H1 (cell line): ENCODE measurements around the gene NXN. TPM values are rescaled to one million over a fixed set of nuclear protein-coding genes. Genes with fewer than 3 reads are reported as not detected.

Experiments used
- CTCF ChIA-PET: fragments of 300-600 bp; sonication (Branson Sonifier 250); formaldehyde crosslinking; loops from one replicate; lab custom pipeline; 2021; ENCODE audit not compliant: partially characterized antibody; lab: Charles Lee
- POLR2A ChIA-PET: fragments of 300-600 bp; sonication (Branson Sonifier 250); formaldehyde crosslinking; loops from one replicate; lab custom pipeline; 2021; ENCODE audit warnings: inconsistent platforms; ENCODE audit not compliant: partially characterized antibody; lab: Charles Lee
- DNase-seq, 2 experiments: peaks; one replicate each; pipeline versions ENCODE4 v3.0.0 to v3.0.0-alpha.2; 2010 to 2022; ENCODE audit warnings: low spot score in 2 of 2, low read depth in 1 of 2, mixed read lengths in 1 of 2
- FAIRE-seq: peaks from 2 replicates; lab custom pipeline; 2011; peaks lifted over from hg19 to GRCh38; lab: Jason Lieb, UNC
- H2AFZ ChIP-seq: 2 replicates; pipeline ENCODE4 v1.8.1; 2012; ENCODE audit warnings: low read length, inconsistent platforms
- H2AK5ac ChIP-seq: 2 replicates; pipeline ENCODE4 v1.6.1; 2013; ENCODE audit warnings: low read depth, low read length
- H2BK120ac ChIP-seq: replicated peaks from 2 replicates; pipeline ENCODE3; 2013; ENCODE audit warnings: low read depth, low read length, inconsistent platforms
- H2BK12ac ChIP-seq: 2 replicates; pipeline ENCODE4 v1.6.1; 2013; ENCODE audit warnings: low read depth, low read length
- H2BK15ac ChIP-seq: 2 replicates; pipeline ENCODE4 v1.6.1; 2013; ENCODE audit warnings: low read length
- H2BK20ac ChIP-seq: 2 replicates; pipeline ENCODE4 v1.6.1; 2013; ENCODE audit warnings: low read length
- H2BK5ac ChIP-seq: 2 replicates; pipeline ENCODE4 v1.6.1; 2013; ENCODE audit warnings: low read depth, low read length
- H3K14ac ChIP-seq: 2 replicates; pipeline ENCODE4 v1.6.1; 2013; ENCODE audit warnings: inconsistent platforms; ENCODE audit not compliant: insufficient read length
- H3K18ac ChIP-seq: 2 replicates; pipeline ENCODE4 v1.6.1; 2013; ENCODE audit warnings: low read length; ENCODE audit errors: extremely low read depth
- H3K23ac ChIP-seq: 2 replicates; pipeline ENCODE4 v1.6.1; 2013; ENCODE audit warnings: inconsistent platforms; ENCODE audit not compliant: insufficient read length
- H3K23me2 ChIP-seq: 2 replicates; pipeline ENCODE4 v1.6.1; 2013; ENCODE audit warnings: low read depth, low read length
- H3K27ac ChIP-seq: 2 replicates; pipeline ENCODE4 v1.6.1; 2011; ENCODE audit warnings: low read depth, low read length, inconsistent platforms
- H3K27me3 ChIP-seq, 4 experiments: replicated peaks in 1 of 4; 1 replicate in 1 of 4; 2 replicates in 3 of 4; pipeline versions ENCODE4 v1.6.1 to v1.8.1; 2011 to 2013; ENCODE audit warnings: low read length in 3 of 4, mild to moderate bottlenecking in 3 of 4, inconsistent platforms in 2 of 4, mixed read lengths in 2 of 4, moderate library complexity in 1 of 4; ENCODE audit not compliant: control insufficient read depth in 3 of 4, insufficient read depth in 3 of 4; ENCODE audit errors: extremely low read depth in 1 of 4
- H3K36me3 ChIP-seq, 4 experiments: 2 replicates each; pipeline versions ENCODE4 v1.6.1 to v1.8.1; 2011 to 2013; ENCODE audit warnings: mild to moderate bottlenecking in 4 of 4, low read length in 3 of 4, moderate library complexity in 2 of 4, control low read depth in 1 of 4, inconsistent platforms in 1 of 4; ENCODE audit not compliant: insufficient read depth in 4 of 4, control insufficient read depth in 2 of 4
- H3K4ac ChIP-seq: replicated peaks from 2 replicates; pipeline ENCODE3; 2013; ENCODE audit warnings: low read length, low read depth, mixed read lengths, inconsistent platforms; ENCODE audit not compliant: insufficient read length
- H3K4me1 ChIP-seq, 4 experiments: replicated peaks in 1 of 4; 1 replicate in 1 of 4; 2 replicates in 3 of 4; pipeline versions ENCODE4 v1.6.1 to v1.8.1; 2011 to 2013; ENCODE audit warnings: low read length in 3 of 4, inconsistent platforms in 2 of 4, mixed read lengths in 1 of 4; ENCODE audit not compliant: insufficient read depth in 4 of 4, control insufficient read depth in 3 of 4
- H3K4me2 ChIP-seq, 2 experiments: 2 replicates each; pipeline versions ENCODE4 v1.6.1 to v1.8.1; 2011 to 2013; ENCODE audit warnings: low read depth in 2 of 2, low read length in 2 of 2, control low read depth in 1 of 2, inconsistent platforms in 1 of 2, mild to moderate bottlenecking in 1 of 2; ENCODE audit not compliant: insufficient read depth in 1 of 2
- H3K4me3 ChIP-seq, 4 experiments: fragments of 200-600, 300-600 bp in 1 of 4; sonication (generic), shearing (Covaris generic), sonication (Bioruptor Twin) in 1 of 4; 2 replicates each; pipeline versions ENCODE4 v1.5.1 to v1.8.1; 2011 to 2016; ENCODE audit warnings: low read length in 4 of 4, low read depth in 3 of 4, control low read depth in 2 of 4, inconsistent platforms in 2 of 4, mild to moderate bottlenecking in 2 of 4, mixed read lengths in 1 of 4, moderate library complexity in 1 of 4; ENCODE audit not compliant: insufficient read depth in 2 of 4; ENCODE audit errors: extremely low read depth in 1 of 4
- H3K56ac ChIP-seq: replicated peaks from 2 replicates; pipeline ENCODE3; 2013; ENCODE audit warnings: low read depth, mild to moderate bottlenecking, mixed read lengths, low read length, inconsistent platforms; ENCODE audit not compliant: insufficient read length
- H3K79me1 ChIP-seq: 2 replicates; pipeline ENCODE4 v1.6.1; 2013; ENCODE audit warnings: low read depth, low read length, control low read depth
- H3K79me2 ChIP-seq, 2 experiments: 2 replicates each; pipeline versions ENCODE4 v1.6.1 to v1.8.1; 2012 to 2013; ENCODE audit warnings: low read length in 2 of 2, mild to moderate bottlenecking in 2 of 2, inconsistent platforms in 1 of 2; ENCODE audit not compliant: insufficient read depth in 2 of 2, control insufficient read depth in 1 of 2
- H3K9ac ChIP-seq, 4 experiments: replicated peaks in 1 of 4; 1 replicate in 1 of 4; 2 replicates in 3 of 4; pipeline versions ENCODE4 v1.6.1 to v1.8.1; 2011 to 2013; ENCODE audit warnings: low read depth in 3 of 4, low read length in 3 of 4, control low read depth in 2 of 4, mild to moderate bottlenecking in 2 of 4, moderate library complexity in 2 of 4, inconsistent platforms in 1 of 4; ENCODE audit errors: extremely low read depth in 1 of 4
- H3K9me3 ChIP-seq, 2 experiments: 2 replicates each; pipeline versions ENCODE4 v1.6.1 to v1.8.1; 2012 to 2013; ENCODE audit warnings: mild to moderate bottlenecking in 2 of 2, moderate library complexity in 2 of 2, control low read depth in 1 of 2, inconsistent platforms in 1 of 2, low read depth in 1 of 2, low read length in 1 of 2, mixed read lengths in 1 of 2; ENCODE audit not compliant: insufficient read depth in 2 of 2
- H4K20me1 ChIP-seq, 2 experiments: replicated peaks in 1 of 2; 2 replicates each; pipeline versions ENCODE3 to v1.8.1; 2011 to 2013; ENCODE audit warnings: inconsistent platforms in 2 of 2, low read length in 2 of 2, mild to moderate bottlenecking in 1 of 2; ENCODE audit not compliant: insufficient read depth in 2 of 2, control insufficient read depth in 1 of 2
- H4K5ac ChIP-seq: 2 replicates; pipeline ENCODE4 v1.6.1; 2013; ENCODE audit warnings: low read length, low read depth, mixed read lengths, inconsistent platforms; ENCODE audit not compliant: insufficient read length
- H4K8ac ChIP-seq: 2 replicates; pipeline ENCODE4 v1.8.0; 2013; ENCODE audit warnings: mild to moderate bottlenecking, moderate library complexity, low read length, inconsistent platforms; ENCODE audit not compliant: insufficient read depth; ENCODE audit errors: extremely low read depth
- H4K91ac ChIP-seq: replicated peaks from 2 replicates; pipeline ENCODE3; 2013; ENCODE audit warnings: low read length, mixed read lengths, inconsistent platforms; ENCODE audit not compliant: insufficient read length
- CEBPB ChIP-seq: IDR thresholded peaks from 2 replicates; pipeline ENCODE4 v1.6.1; 2012; ENCODE audit warnings: low read depth, low read length
- EP300 ChIP-seq, 2 experiments: IDR thresholded peaks; 1 replicate in 1 of 2; 2 replicates in 1 of 2; pipeline ENCODE4 v1.6.1; 2011 to 2012; ENCODE audit warnings: low read depth in 2 of 2, low read length in 2 of 2, mild to moderate bottlenecking in 2 of 2, borderline replicate concordance in 1 of 2, inconsistent platforms in 1 of 2, moderate library complexity in 1 of 2
- HDAC2 ChIP-seq, 2 experiments: fragments of 300-600 bp in 1 of 2; sonication (generic) in 1 of 2; IDR thresholded peaks; 2 replicates each; pipeline ENCODE4 v1.6.1; 2011 to 2012; ENCODE audit warnings: low read depth in 2 of 2, low read length in 2 of 2, mild to moderate bottlenecking in 2 of 2, moderate library complexity in 2 of 2, borderline replicate concordance in 1 of 2, inconsistent platforms in 1 of 2
- JUN ChIP-seq: IDR thresholded peaks from 2 replicates; pipeline ENCODE4 v1.6.1; 2011; ENCODE audit warnings: low read depth, mild to moderate bottlenecking, improper control_type of control experiment, low read length
- KDM1A ChIP-seq: fragments of 200-600, 300-600 bp; sonication (generic); IDR thresholded peaks from 2 replicates; pipeline ENCODE4 v1.7.1; 2016; ENCODE audit warnings: mild to moderate bottlenecking, low read length, borderline replicate concordance
- NANOG ChIP-seq: IDR thresholded peaks from 2 replicates; pipeline ENCODE4 v1.6.1; 2011; ENCODE audit warnings: low read length, low read depth, mild to moderate bottlenecking, inconsistent platforms; ENCODE audit not compliant: insufficient read depth, poor library complexity, severe bottlenecking
- POLR2A ChIP-seq, 2 experiments: IDR thresholded peaks; 1 replicate in 1 of 2; 2 replicates in 1 of 2; pipeline ENCODE4 v1.6.1; 2011; ENCODE audit warnings: low read depth in 2 of 2, low read length in 2 of 2, mild to moderate bottlenecking in 2 of 2; ENCODE audit errors: control extremely low read depth in 1 of 2
- RNF2 ChIP-seq: fragments of 200-900, 300-1000 bp; sonication (generic); IDR thresholded peaks from 2 replicates; pipeline ENCODE4 v1.7.1; 2016; ENCODE audit warnings: borderline replicate concordance, low read depth, mild to moderate bottlenecking, antibody characterized with exemption, low read length; ENCODE audit not compliant: poor library complexity, severe bottlenecking; ENCODE audit errors: missing control alignments
- ZNF274 ChIP-seq: IDR thresholded peaks from 2 replicates; pipeline ENCODE4 v1.7.0; 2012; ENCODE audit warnings: low read length, borderline replicate concordance; ENCODE audit errors: extremely low read depth
- WGBS, 2 experiments: shearing (Covaris generic) in 1 of 2; methylation state at CpG; one replicate each; pipeline versions ENCODE4 v1.1.6 to v1.1.7; 2013 to 2015; ENCODE audit warnings: low lambda C conversion rate in 2 of 2, mixed read lengths in 2 of 2, inconsistent platforms in 1 of 2, low coverage in 1 of 2, missing lambda C conversion rate in 1 of 2; ENCODE audit not compliant: insufficient replicate concordance in 2 of 2, insufficient coverage in 1 of 2, insufficient read length in 1 of 2; ENCODE audit errors: extremely low coverage in 1 of 2, missing lambda C conversion rate in 1 of 2; 5-methylcytosine and 5-hydroxymethylcytosine counted together
- polyA plus RNA-seq, 7 experiments: library from polyadenylated mRNA; depleted of rRNA in 3 of 7; stranded (reverse) in 5 of 7; unstranded in 2 of 7; fragments of >200 nt in 5 of 7; fragments of 200-250 nt in 2 of 7; gene quantifications; 1 replicate in 5 of 7; 2 replicates in 1 of 7; 4 replicates in 1 of 7; pipeline versions ENCODE4 v1.2.1 to v1.2.3, GENCODE V29; 2011 to 2013; ENCODE audit warnings: missing spikeins in 2 of 7, mixed read lengths in 2 of 7
- total RNA-seq: library from RNA; stranded (reverse); fragmentation: NEBNext Ultra II Directional; extraction: Animal tissue kit (Norgen Biotek cat#: 25700); gene quantifications from 2 replicates; pipeline ENCODE4 v1.2.1, GENCODE V29; 2021

NXN gene
- total and polyA plus RNA-seq, 2 of the 8 experiments (the other 6 are each of a cell fraction or from before 2014, with no cell fraction given): 94.1 to 107 TPM

DNA sequence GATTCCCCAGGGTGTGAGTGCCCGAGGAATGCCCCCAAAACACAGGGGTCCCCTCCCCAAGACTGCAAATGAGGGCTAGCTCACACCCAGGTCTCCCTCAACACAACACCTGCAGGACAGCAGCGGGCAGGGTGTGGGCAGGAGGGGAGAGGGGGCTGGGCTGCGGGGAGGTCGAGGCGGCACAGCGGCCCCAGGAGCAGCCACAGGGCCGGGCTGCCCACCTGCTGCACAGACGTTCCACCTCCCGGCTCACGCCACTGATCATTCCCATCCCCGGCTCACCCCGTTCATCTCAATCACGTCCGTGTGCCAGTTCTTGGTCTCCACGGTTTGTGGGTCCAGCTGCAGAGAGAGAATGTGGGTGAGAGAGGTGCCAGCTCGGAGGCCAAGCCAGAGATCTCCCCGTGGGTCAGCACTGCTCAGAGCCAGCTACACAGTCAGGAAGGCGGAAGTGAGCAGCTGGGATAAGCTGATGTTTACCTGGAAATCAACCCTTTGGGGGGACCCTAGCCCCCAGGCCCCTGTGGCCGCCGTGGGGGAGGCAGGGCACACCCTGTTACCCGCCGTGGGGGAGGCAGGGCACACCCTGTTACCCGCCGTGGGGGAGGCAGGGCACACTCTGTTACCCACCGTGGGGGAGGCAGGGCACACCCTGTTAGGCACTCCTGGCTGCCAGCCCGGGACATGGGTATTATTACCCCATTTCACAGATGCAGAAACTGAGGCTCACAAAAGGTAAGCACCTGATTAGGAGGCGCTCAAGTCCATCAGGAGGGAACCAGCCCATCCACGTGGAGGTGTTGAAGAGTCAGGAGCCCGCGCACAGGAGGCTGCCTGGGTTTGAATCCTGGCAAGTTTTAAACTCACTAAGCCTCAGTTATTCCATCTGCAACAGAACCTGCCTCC, 33.5 kb upstream of the NXN start:
- FAIRE-seq (no peak), DNase-seq (no peak)
- H2BK20ac ChIP-seq: no peak overlapping the region
- H3K79me2 ChIP-seq: no peaks in the 10 kb centered on the region
- H3K27me3 ChIP-seq: no peaks in the 10 kb centered on the region
- H4K20me1 ChIP-seq: peaks cover 0 to 1% of the 10 kb centered on the region in 2 experiments
- no peaks in the 10 kb centered on the region; a peak in 1 of 7 replicates for H3K4me1 ChIP-seq
- no peak overlapping the region for H2BK15ac ChIP-seq
- H3K4ac ChIP-seq: no peak overlapping the region
- H3K27ac ChIP-seq: no peak overlapping the region
- H3K4me3 ChIP-seq: no peak overlapping the region
- no peak overlapping the region for H2BK12ac ChIP-seq
- no peak overlapping the region for H3K9ac ChIP-seq
- no peak overlapping the region for H4K5ac ChIP-seq
- no peak overlapping the region for H2BK120ac ChIP-seq
- H3K9me3 ChIP-seq: no peaks in the 10 kb centered on the region
- H3K14ac ChIP-seq: no peak overlapping the region
- H3K4me2 ChIP-seq: no peak overlapping the region
- ChIA-PET CTCF (interaction anchor here (1.6 to 1.7 kb wide), 2 partner anchors 10 to 44 kb away, joined by 3 to 6 read pairs; no protein-coding TSS in a partner anchor), POLR2A (interaction anchor here (1.0 kb wide), 2 partner anchors 20 to 240 kb away, joined by 3 to 4 read pairs; no protein-coding TSS in a partner anchor)
- TF ChIP-seq HDAC2 (IDR thresholded peaks at IDR 0.05; ENCODE audit: borderline replicate concordance in 1 of 2, low read depth in 2 of 2, low read length in 2 of 2) (no peak), JUN (no peak), EP300 (IDR thresholded peaks at IDR 0.05; ENCODE audit: borderline replicate concordance in 1 of 2, low read depth in 2 of 2, low read length in 2 of 2) (no peak), KDM1A (peak; percentile 51; the same call in 1 of the 2 replicates), RNF2 (no peak), POLR2A (IDR thresholded peaks at IDR 0.05; ENCODE audit: control extremely low read depth in 1 of 2, low read depth in 2 of 2, low read length in 2 of 2) (no peak), ZNF274 (no peak), CEBPB (no peak), NANOG (no peak)
- no peak overlapping the region for H3K23ac ChIP-seq
- no peak overlapping the region for H2BK5ac ChIP-seq
- H2AK5ac ChIP-seq: no peak overlapping the region
- no peaks in the 10 kb centered on the region for H3K23me2 ChIP-seq
- WGBS, 2 experiments: 90% methylated on average over 21 of the region's 30 CpGs; no CpG with 5 or more reads in 1 of the 2 experiments
- no peaks in the 10 kb centered on the region for H3K79me1 ChIP-seq
- no peak overlapping the region for H4K91ac ChIP-seq
- H3K36me3 ChIP-seq: peaks cover 0 to 8% (median 0%) of the 10 kb centered on the region in 4 experiments; a peak in 2 of 8 replicates
- H3K56ac ChIP-seq: no peak overlapping the region
- no peak overlapping the region for H2AFZ ChIP-seq
- H4K8ac ChIP-seq: no peak overlapping the region
- H3K18ac ChIP-seq: no peak overlapping the region
